SH-SY5Y (cell line): ENCODE data around the gene ZC3H6.

ENCODE experiments used
- GATA2 ChIP-seq: IDR thresholded peaks from 2 replicates; pipeline ENCODE4 v1.6.1; 2011; ENCODE audit warnings: mild to moderate bottlenecking, low read depth, low read length
- GATA3 ChIP-seq: IDR thresholded peaks from 2 replicates; pipeline ENCODE4 v1.6.1; 2011; ENCODE audit warnings: low read depth, mild to moderate bottlenecking, low read length, moderate library complexity

DNA sequence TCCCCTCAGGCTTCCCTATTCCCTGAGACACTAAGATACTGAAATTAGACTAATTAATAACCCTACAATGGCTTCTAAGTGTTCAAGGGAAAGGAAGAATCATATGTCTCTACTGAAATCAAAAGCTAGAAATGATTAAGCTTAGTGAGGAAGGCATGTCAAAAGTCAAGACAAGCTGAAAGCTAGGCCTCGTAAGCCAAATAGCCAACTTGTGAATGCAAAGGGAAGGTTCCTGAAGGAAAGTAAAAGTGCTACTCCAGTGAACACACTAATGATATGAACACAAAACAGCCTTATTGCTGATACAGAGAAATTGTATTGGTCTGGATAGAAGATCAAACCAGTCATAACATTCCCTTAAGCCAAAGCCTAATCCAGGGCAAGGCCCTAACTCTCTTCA, 30.5 kb upstream of the ZC3H6 start:
- no peak for TF ChIP-seq GATA2
- TF ChIP-seq GATA3, result no peak
